Central memory CD8-positive, alpha-beta T cell (primary cell): Measurements from ENCODE around the gene KRTAP19-6.

Source experiments
- ATAC-seq: fragments of 150-1000 bp; cut with Tn5 transposase; replicated peaks from 2 replicates; pipeline ENCODE4 v1.10.0; 2022; ENCODE audit warnings: mild to moderate bottlenecking, moderate FRiP score, moderate number of reproducible peaks; ENCODE audit not compliant: poor library complexity, severe bottlenecking; ENCODE audit errors: extremely low read depth
- DNase-seq, 2 donors: peaks; one replicate each; pipeline ENCODE4 v3.0.0; 2021; ENCODE audit warnings: low spot score in 2 of 2
- H3K27ac Mint-ChIP-seq: one replicate; pipeline ENCODE4 v1.8.0; 2022; ENCODE audit warnings: low read depth, mild to moderate bottlenecking, moderate library complexity, mixed read lengths
- H3K27me3 Mint-ChIP-seq: one replicate; pipeline ENCODE4 v1.8.0; 2022; ENCODE audit warnings: mixed read lengths
- H3K36me3 Mint-ChIP-seq: one replicate; pipeline ENCODE4 v1.8.0; 2022; ENCODE audit warnings: mild to moderate bottlenecking, moderate library complexity, mixed read lengths; ENCODE audit not compliant: insufficient read depth
- H3K4me1 Mint-ChIP-seq: one replicate; pipeline ENCODE4 v1.8.0; 2022; ENCODE audit warnings: mixed read lengths
- H3K4me3 Mint-ChIP-seq: one replicate; pipeline ENCODE4 v1.8.0; 2022; ENCODE audit warnings: mild to moderate bottlenecking, moderate library complexity, mixed read lengths
- H3K9me3 Mint-ChIP-seq: one replicate; pipeline ENCODE4 v1.8.0; 2022; ENCODE audit warnings: mixed read lengths

Gene KRTAP19-6

GRCh38 chr21:30541764-30542163 is at the start of gene KRTAP19-6:
KRTAP19-6 (minus strand) TSS chr21:30541864; CDS start chr21:30541833, 31 bp downstream.
- Mint-ChIP-seq H3K4me3 (no peak within 1 kb of the TSS), H3K27me3 (no peaks in the 10 kb centered on the region), H3K27ac (no peak within 1 kb of the TSS), H3K36me3 (no peaks in the 10 kb centered on the region), H3K9me3 (peaks cover 5% of the 10 kb centered on the region), H3K4me1 (no peaks in the 10 kb centered on the region)
- no peak for ATAC-seq
- DNase-seq, result no peak

- no peak within 1 kb of the TSS for H3K27ac Mint-ChIP-seq
- H3K36me3 Mint-ChIP-seq, result no peaks in the 10 kb centered on the region
- H3K4me3 Mint-ChIP-seq, result no peak within 1 kb of the TSS
- DNase-seq (no peak), ATAC-seq (no peak)
- no peaks in the 10 kb centered on the region for H3K27me3 Mint-ChIP-seq
- H3K9me3 Mint-ChIP-seq, result peaks cover 10% of the 10 kb centered on the region
- no peaks in the 10 kb centered on the region for H3K4me1 Mint-ChIP-seq
Observed at GRCh38 chr21:30590297-30590696, 48.6 kb upstream of the KRTAP19-6 start, which contains the start of gene KRTAP22-2. KRTAP22-2 (minus strand) TSS chr21:30590397.

GRCh38 chr21:30582870-30583269 is 41.2 kb upstream of the KRTAP19-6 start:
- DNase-seq, result no peak
- Mint-ChIP-seq H3K4me3 (no peak overlapping the region), H3K27me3 (no peaks in the 10 kb centered on the region), H3K9me3 (peaks cover 17% of the 10 kb centered on the region), H3K36me3 (no peaks in the 10 kb centered on the region), H3K27ac (no peak overlapping the region), H3K4me1 (no peaks in the 10 kb centered on the region)
- ATAC-seq, result no peak

- no peak for ATAC-seq
- Mint-ChIP-seq H3K27ac (no peak overlapping the region), H3K4me3 (no peak overlapping the region), H3K9me3 (peaks cover 14% of the 10 kb centered on the region), H3K36me3 (no peaks in the 10 kb centered on the region), H3K27me3 (no peaks in the 10 kb centered on the region), H3K4me1 (no peaks in the 10 kb centered on the region)
- no peak for DNase-seq
Observed at GRCh38 chr21:30580132-30580531, 38.5 kb upstream of the KRTAP19-6 start.

GRCh38 chr21:30579346-30579745 is 37.7 kb upstream of the KRTAP19-6 start:
- no peak overlapping the region for H3K27ac Mint-ChIP-seq
- H3K36me3 Mint-ChIP-seq, result no peaks in the 10 kb centered on the region

GRCh38 chr21:30577766-30578165 is 36.1 kb upstream of the KRTAP19-6 start:
- peaks cover 4% of the 10 kb centered on the region for H3K9me3 Mint-ChIP-seq
- no peak for DNase-seq
- H3K27me3 Mint-ChIP-seq, result no peaks in the 10 kb centered on the region
- H3K36me3 Mint-ChIP-seq, result no peaks in the 10 kb centered on the region
- H3K27ac Mint-ChIP-seq, result no peak overlapping the region
- no peak overlapping the region for H3K4me3 Mint-ChIP-seq
- H3K4me1 Mint-ChIP-seq, result no peaks in the 10 kb centered on the region
- ATAC-seq, result no peak

More at GRCh38 chr21:30579346-30579745, 37.7 kb upstream of the KRTAP19-6 start:
- ATAC-seq, result no peak
- Mint-ChIP-seq H3K4me3 (no peak overlapping the region), H3K4me1 (no peaks in the 10 kb centered on the region), H3K27me3 (no peaks in the 10 kb centered on the region), H3K9me3 (peaks cover 6% of the 10 kb centered on the region)
- no peak for DNase-seq

- Mint-ChIP-seq H3K4me1 (no peaks in the 10 kb centered on the region), H3K4me3 (no peak overlapping the region), H3K27me3 (no peaks in the 10 kb centered on the region), H3K9me3 (peaks cover 11% of the 10 kb centered on the region), H3K27ac (no peak overlapping the region), H3K36me3 (no peaks in the 10 kb centered on the region)
- DNase-seq, result no peak
- no peak for ATAC-seq
Observed at GRCh38 chr21:30567617-30568016, 26.0 kb upstream of the KRTAP19-6 start.

GRCh38 chr21:30563630-30564029 is 22.0 kb upstream of the KRTAP19-6 start:
- Mint-ChIP-seq H3K4me3 (no peak overlapping the region), H3K27me3 (no peaks in the 10 kb centered on the region), H3K9me3 (peaks cover 5% of the 10 kb centered on the region), H3K36me3 (no peaks in the 10 kb centered on the region), H3K27ac (no peak overlapping the region), H3K4me1 (no peaks in the 10 kb centered on the region)
- DNase-seq (no peak), ATAC-seq (no peak)

GRCh38 chr21:30563072-30563471 is 21.4 kb upstream of the KRTAP19-6 start:
- Mint-ChIP-seq H3K9me3 (peaks cover 5% of the 10 kb centered on the region), H3K4me3 (no peak overlapping the region), H3K36me3 (no peaks in the 10 kb centered on the region), H3K27me3 (no peaks in the 10 kb centered on the region), H3K4me1 (no peaks in the 10 kb centered on the region), H3K27ac (no peak overlapping the region)
- no peak for DNase-seq
- no peak for ATAC-seq

- Mint-ChIP-seq H3K4me1 (no peaks in the 10 kb centered on the region), H3K27me3 (no peaks in the 10 kb centered on the region), H3K4me3 (no peak overlapping the region), H3K9me3 (peaks cover 5% of the 10 kb centered on the region), H3K27ac (no peak overlapping the region), H3K36me3 (no peaks in the 10 kb centered on the region)
- no peak for DNase-seq
- no peak for ATAC-seq
Observed at GRCh38 chr21:30561957-30562356, 20.3 kb upstream of the KRTAP19-6 start.

- H3K36me3 Mint-ChIP-seq, result no peaks in the 10 kb centered on the region
- DNase-seq, result no peak
- no peak within 1 kb of the TSS for H3K27ac Mint-ChIP-seq
- H3K9me3 Mint-ChIP-seq, result peaks cover 10% of the 10 kb centered on the region
- no peaks in the 10 kb centered on the region for H3K4me1 Mint-ChIP-seq
- H3K4me3 Mint-ChIP-seq, result no peak within 1 kb of the TSS
- H3K27me3 Mint-ChIP-seq, result no peaks in the 10 kb centered on the region
- no peak for ATAC-seq
Observed at GRCh38 chr21:30561264-30561895, 19.7 kb upstream of the KRTAP19-6 start, which contains the start of gene KRTAP19-7. KRTAP19-7 (minus strand) TSS chr21:30561314; CDS start chr21:30561289, 25 bp downstream.

- H3K36me3 Mint-ChIP-seq, result no peaks in the 10 kb centered on the region
- DNase-seq (no peak), ATAC-seq (no peak)
- H3K4me1 Mint-ChIP-seq, result no peaks in the 10 kb centered on the region
- peaks cover 24% of the 10 kb centered on the region for H3K9me3 Mint-ChIP-seq
- H3K27me3 Mint-ChIP-seq, result no peaks in the 10 kb centered on the region
- no peak overlapping the region for H3K27ac Mint-ChIP-seq
- no peak overlapping the region for H3K4me3 Mint-ChIP-seq
Observed at GRCh38 chr21:30555095-30555494, 13.4 kb upstream of the KRTAP19-6 start.

- peaks cover 29% of the 10 kb centered on the region for H3K9me3 Mint-ChIP-seq
- H3K4me3 Mint-ChIP-seq, result no peak overlapping the region
- H3K4me1 Mint-ChIP-seq, result no peaks in the 10 kb centered on the region
- no peak overlapping the region for H3K27ac Mint-ChIP-seq
- ATAC-seq, result no peak
- H3K27me3 Mint-ChIP-seq, result no peaks in the 10 kb centered on the region
- DNase-seq, result no peak
- no peaks in the 10 kb centered on the region for H3K36me3 Mint-ChIP-seq
Observed at GRCh38 chr21:30552782-30553181, 11.1 kb upstream of the KRTAP19-6 start.
